NCI-H2227 (cell line): ENCODE results near the gene TNRC18.
"Not testable (repeated sequence)": the region's sequence is repeated elsewhere in the genome, so short reads cannot be mapped to it uniquely, and the experiment has no call there.

Experiments
- DNase-seq: peaks from one replicate; lab custom pipeline; 2025; ENCODE audit not compliant: unreplicated experiment; lab: John Stamatoyannopoulos, UW

Gene TNRC18, protein sequence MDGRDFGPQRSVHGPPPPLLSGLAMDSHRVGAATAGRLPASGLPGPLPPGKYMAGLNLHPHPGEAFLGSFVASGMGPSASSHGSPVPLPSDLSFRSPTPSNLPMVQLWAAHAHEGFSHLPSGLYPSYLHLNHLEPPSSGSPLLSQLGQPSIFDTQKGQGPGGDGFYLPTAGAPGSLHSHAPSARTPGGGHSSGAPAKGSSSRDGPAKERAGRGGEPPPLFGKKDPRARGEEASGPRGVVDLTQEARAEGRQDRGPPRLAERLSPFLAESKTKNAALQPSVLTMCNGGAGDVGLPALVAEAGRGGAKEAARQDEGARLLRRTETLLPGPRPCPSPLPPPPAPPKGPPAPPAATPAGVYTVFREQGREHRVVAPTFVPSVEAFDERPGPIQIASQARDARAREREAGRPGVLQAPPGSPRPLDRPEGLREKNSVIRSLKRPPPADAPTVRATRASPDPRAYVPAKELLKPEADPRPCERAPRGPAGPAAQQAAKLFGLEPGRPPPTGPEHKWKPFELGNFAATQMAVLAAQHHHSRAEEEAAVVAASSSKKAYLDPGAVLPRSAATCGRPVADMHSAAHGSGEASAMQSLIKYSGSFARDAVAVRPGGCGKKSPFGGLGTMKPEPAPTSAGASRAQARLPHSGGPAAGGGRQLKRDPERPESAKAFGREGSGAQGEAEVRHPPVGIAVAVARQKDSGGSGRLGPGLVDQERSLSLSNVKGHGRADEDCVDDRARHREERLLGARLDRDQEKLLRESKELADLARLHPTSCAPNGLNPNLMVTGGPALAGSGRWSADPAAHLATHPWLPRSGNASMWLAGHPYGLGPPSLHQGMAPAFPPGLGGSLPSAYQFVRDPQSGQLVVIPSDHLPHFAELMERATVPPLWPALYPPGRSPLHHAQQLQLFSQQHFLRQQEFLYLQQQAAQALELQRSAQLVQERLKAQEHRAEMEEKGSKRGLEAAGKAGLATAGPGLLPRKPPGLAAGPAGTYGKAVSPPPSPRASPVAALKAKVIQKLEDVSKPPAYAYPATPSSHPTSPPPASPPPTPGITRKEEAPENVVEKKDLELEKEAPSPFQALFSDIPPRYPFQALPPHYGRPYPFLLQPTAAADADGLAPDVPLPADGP (N-terminal part only)

DNA sequence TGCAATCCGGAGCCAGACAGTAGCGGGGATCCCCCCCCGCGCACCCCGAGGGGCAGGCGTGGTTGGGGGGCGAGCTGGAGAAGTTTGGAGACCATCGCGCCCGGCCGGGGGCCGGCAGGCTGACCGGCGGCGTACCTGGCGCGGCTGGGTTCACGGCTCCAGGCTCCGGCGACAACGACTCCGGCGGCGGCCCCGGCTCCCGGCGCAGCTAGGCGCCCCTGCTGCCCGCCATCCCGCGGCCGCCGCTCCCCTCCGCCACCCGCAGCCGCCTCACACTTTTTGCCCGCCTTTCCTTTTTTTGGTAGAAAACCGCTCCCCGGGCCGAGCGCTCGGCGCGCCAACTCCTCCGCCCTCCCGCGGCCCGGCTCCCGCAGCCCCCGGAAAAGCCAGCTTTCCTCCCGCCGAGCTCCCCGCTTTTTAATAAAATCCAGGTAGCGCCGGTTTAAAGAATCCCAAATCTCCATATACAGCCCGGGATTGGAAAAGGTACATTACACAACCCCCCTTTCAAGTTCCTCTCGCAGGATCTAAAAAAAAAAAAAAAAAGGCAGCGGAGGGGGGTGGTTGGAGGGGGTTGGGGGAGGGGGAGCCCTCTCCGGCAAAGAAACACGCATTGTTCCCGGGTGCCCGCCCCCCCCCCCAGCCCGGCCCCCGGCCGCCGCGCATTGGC, at the start of gene TNRC18:
TNRC18 (minus strand) TSS at position 529 of the 670 bp plus-strand sequence. CDS start 2,588 bp downstream, outside the sequence.
- peak; percentile 52 for DNase-seq

DNA sequence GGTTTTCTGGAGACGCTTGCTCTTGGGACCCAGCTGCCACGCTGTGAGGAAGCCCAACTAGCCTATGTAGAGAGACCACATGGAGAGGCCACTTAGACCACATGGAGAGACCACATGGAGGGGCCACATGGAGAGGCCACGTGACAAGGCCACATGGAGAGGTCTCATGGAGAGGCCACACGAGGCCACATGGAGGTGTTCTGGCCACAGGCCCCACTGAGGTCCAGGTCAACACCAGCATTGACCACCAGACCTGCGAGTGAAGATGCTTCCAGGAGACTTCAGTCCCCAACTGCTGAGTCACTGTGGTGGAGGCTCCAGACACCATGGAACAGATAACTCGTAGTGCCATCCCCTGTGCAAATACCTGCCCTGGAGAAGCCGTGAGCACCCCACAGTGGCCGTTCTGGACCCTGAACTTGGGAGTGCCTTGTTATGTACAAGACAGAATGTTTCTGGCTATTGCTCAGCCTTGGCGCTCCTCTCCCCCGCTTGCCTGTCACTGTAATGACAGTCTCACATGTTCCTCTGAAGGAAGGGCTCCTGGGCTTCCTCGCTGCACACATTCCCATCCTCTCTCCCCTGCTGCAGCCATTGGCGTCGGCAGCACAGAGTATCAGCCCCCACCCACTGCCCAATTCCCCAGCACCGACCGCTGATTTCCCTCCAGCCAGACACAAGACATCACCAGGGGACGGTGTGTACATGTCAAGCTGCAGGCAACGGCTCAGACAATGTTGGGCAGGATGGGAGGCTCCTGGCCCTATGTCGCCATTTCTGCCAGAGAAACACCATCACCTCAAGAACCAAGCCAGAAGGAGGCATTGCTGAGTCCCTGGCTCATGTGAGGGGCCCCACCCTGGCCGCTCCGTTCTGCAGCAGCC, 49.0 kb upstream of the TNRC18 start:
- no peak for DNase-seq

DNA sequence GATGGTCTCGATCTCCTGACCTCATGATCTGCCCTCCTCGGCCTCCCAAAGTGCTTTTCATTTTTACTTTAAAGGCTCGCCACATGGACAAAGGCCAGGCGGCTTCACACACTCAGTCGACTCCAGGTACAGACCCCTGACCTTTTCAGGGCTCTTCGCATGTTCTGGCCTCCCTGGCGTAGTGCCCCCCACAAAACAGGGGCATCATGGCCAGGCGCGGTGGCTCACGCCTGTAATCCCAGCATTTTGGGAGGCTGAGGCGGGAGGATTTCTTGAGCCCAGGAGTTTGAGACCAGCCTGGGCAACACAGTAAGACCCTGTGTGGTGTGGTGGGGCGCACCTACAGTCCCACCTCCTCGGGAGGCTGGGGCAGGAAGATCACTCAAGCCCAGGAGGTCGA, 48.0 kb upstream of the TNRC18 start:
- DNase-seq, result not testable (repeated sequence)

DNA sequence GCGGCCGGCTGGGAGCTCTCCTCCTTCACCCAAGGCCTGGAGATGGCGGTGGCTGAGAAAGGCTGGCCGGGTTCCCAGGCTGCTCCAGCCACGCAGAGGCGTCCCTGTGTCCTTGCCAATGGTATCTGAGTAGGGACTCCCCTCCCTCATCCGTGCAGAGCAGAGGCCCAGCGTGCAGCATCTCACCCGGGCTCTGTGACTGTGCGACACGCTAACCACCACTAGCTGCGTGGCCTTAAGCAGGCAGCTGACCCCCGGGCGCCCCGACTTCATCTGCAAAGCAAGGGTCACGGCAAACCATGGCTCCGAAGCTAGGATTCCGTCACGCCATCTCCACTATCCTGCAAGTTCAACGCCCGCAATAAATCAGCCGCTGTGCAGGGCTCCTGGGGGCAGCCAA, 47.2 kb upstream of the TNRC18 start:
- DNase-seq, result no peak

DNA sequence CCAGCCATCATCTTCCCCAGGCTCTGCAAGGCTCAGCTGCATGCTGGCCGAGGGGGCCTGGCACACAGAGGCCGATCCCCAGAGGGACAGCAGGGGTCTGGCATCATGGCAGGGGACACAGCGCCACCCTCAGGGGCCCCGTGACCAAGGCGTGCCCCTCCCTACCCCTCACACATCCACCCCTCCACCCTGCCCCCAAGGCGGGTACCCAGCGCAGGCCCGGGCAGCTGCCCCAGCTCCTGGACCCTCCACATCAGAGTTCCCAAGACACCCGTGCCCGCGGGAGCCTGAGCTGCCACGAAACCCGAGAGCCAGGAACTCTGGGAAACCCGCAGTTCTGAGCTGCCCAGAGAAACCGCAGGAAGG, 46.5 kb upstream of the TNRC18 start:
- no peak for DNase-seq

DNA sequence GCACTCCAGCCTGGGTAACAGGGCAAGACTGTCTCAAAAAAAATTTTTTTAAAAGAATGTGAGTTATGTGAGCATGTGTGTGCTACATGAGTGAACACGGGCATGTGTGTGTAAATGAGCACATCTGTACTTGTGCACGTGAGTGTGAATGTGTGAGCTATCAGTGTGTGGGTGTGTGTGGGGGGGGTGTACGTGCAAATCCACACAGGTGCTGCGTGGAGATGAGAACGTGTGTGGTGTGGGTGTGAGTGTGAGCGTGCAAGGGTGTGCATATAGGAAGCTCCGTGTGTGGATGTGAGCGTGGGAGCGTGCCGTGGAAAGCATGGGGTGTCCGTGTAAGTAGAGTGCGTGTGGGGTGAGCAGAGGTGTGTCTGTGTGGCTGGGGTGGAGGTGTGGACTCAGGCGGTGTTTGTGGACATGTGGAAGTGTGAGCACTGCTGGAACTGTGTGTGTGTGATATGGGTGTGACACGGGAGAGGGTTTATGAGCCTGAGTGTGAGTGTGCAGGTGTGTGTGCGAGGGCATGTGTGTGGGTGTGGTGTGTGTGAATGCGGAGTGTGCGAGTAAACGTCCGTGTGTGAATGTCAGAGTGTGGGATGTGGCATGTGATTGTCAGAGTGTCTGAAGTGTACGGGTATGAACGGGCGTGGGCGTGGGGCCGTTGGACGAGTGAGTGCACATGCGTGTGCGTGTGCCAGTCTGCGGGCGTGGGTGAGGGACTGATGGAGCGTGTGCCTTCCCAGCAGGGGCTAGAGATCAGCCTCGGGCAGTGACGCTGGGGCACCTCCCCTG, 45.9 kb upstream of the TNRC18 start:
- no peak for DNase-seq

DNA sequence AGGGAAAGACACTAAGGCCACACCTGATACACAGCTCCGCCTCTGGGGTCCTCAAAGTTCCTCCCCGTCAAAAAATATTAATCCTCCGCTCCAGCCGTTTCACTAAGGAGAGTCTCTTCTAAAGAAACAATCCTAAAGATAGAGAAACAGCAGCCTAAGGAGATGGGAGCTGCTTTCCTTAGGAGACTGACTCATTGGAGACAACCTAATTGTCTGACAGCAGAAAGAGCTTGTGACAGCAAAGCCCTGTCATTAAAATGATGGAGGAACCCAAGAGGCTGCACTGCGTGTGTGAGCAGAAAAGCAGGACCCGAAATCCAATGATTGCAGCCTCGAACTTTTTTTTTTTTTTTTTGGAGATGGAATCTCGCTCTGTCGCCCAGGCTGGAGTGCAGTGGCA, 44.0 kb upstream of the TNRC18 start:
- DNase-seq, result peak; percentile 55

DNA sequence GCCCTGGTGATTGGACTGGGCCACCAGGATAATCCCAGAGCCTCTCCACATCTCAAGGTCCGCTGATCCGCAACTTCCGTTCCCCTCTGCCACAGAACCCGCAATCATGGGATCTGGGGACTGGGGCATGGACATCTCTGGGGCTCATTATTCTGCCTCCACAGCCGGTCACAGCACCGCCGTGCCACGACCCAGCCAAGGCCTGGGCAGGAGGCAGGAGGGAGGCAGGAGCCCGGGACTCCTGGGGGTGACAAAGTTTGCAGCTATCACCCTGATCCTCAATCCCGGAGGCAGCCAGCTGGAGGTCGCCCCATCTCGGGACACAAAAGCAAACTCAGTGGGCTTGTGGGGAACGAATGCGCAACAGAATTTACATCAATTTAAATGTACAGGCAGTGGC, 42.9 kb upstream of the TNRC18 start:
- no peak for DNase-seq

DNA sequence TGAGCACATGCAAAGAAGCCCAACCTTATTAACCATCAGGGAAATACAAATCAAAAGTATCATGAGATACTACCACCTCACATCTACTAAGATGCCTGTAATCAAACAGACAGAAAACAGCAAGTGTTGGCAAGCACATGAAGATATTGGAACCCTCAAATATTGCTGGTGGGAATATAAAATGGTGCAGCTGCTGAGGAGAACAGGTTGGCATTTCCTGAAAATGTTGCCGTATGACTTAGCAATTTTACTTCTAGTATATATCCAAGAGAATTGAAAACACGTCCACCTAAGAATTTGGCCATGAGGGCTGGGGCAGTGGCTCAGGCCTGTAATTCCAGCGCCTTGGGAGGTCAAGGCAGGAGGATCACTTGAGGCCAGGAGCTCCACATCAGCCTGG, 39.4 kb upstream of the TNRC18 start:
- no peak for DNase-seq

DNA sequence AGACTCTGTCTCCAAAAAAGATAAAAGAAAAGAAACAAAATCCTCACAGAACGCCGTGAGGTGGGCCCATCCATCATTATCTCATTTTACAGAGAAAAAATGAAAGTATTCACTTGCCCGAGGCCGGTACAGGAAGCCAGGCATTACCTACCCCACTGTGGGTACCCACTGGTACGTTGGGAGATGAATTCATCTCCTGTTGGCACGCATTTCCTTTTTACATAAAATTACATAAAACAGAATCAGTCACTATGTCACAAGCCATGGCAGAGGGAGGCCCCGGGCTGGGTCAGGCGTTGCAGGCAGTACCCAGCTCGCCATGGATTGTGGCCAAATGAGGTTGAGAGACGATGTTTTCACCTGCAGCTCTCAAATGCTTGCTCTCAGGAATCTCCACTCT, 38.6 kb upstream of the TNRC18 start:
- DNase-seq, result no peak

DNA sequence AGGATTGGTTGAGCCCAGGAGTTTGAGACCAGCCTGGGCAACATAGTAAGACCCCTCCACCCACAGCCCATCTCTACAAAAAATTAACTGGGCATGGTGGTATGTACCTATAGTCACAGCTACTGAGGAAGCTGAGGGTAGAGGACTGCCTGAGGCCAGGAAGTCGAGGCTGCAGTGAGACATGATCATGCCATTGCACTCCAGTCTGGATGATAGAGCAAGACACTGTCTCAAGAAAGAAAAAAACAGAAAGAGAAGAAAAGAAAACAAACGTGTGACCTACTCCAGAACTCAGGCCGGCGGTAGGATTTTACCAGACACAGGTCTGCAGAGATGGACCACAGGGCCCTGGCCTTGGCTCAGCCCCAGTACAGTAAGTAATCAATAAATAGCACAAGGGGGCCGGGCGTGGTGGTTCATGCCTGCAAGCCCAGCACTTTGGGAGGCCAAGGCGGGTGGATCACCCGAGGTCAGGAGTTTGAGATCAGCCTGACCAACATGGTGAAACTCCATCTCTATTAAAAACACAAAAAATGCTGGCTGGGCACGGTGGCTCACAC, 35.4 kb upstream of the TNRC18 start:
- DNase-seq, result no peak

DNA sequence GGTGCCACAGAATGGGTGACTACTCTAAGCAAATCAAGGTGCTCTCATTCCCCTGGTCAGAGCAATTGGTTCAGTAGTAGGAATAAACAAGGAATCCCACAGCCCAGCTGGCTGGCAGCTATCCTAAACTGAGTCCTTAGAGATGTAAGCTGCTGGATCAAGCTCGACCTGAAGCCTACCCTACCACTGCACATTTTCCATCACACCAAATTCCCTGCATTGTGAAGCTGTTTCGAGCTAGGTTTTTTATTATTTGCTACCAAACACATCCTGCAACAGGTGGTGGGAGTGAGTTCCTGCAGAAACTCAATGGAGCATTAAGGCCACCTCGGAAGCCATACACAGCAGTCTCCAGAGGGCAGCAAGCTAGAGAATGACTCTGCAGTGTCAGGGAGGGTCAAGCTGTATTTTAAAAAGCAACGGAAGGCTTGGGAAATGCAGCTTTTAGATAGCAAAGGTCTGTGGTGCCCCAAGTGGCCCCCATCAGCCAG, 33.7 kb upstream of the TNRC18 start:
- DNase-seq, result no peak

DNA sequence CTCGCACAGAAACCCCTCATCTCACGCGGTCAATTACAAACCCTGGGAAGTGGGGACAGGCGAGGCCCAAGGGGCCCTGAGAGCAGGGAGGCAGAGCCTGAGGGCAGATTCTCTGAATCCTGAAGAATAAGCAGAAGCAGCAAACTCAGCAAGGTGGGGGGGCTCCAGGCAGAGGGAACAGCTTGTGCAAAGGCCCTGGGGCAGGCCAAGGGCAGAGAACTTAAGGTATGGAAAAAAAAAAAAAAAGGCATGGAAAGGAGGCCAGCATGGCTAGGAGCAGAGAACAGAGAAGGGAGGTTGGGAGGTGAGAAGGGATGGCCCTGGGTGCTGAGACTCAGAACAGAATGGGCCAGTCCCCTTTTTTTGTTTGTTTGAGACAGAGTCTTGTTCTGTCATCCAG, 32.8 kb upstream of the TNRC18 start:
- DNase-seq, result no peak

DNA sequence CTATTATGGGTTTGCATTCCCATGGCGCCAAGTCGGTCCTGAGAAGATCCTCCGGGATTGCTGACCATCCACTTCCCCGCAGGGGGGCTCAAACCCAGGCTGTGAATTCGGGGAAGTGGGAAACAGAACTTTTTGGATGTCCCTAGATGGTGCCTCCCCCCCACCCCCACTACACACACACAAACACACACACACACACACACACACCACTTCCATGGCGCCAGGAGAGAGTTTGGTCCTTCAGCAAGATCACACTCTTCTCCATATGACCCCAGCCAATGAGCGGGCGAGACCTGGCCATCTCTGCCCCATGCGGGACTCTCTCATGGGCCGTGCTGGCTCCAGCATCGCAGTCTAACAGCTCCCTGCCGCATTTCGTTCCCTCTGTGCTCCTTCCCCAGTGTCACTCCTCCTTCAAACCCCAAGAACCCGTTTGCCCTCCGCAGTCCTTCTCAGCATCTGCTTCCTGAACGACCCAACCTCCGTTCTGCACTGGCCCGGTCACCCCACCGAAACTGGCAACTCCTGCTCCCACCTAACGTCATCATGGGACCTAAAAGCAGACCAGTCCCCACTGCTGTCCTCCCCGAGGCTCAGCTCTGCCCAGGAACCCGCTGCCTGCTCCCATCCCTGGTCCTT, 32.1 kb upstream of the TNRC18 start:
- no peak for DNase-seq

DNA sequence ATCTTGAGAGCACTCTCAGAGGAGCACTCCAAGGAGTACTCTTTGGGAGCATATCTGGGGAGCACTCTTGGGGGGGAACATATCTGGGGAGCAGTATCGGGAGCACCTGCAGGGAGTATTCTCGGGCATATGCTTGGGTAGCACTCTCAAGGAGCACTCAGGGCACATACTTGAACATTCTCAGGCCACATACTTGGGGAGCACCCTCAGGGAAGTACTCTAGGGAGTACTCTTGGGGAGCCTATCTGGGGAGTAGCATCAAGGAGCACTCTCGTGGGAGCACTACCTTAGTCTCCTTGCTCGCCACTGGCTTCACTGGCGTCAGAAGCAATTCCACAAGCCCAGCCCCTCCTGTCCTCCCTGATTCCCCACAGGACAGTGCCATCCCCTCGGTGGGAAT, 31.5 kb upstream of the TNRC18 start:
- DNase-seq, result no peak

DNA sequence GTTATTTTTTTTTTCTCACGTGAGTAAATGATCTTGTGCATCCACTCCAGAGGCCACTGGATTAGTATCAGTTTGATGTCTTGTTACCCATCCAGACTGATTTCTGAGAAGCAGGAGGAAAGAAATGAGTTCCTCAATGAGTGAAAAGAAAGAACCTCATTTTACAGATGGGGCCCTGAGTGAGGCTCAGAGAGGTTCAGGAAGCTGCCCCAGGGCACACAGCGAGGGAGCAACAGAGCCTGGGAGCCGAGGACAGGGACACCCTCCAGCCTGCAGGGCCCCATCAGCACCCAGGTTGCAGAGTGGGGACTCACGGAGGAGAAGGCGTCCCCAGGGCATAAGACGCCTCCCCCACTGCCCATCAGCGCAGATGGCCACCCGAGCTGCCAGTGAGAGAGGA, 30.9 kb upstream of the TNRC18 start:
- no peak for DNase-seq

DNA sequence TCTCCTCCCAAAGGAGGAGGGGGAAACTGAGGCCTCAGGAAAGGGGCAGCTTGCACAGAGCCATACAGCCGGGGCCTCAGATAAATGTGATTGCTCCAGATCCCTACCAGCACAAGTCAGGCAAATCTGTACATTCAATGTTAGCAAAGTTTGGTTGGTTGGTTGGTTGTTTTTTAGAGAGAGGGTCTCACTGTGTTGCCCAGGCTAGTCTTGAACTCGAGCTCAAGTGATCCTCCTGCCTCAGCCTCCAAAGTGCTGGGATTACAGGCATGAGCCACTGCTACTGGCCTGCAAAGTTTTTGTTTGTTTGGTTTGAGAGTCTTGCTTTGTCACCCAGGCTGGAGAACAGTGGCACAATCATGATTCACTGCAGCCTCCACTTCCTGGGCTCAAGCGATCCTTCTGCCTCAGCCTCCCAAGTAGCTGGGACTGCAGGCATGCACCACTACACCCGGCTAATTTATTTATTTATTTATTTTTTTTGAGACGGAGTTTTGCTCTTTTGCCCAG, 30.0 kb upstream of the TNRC18 start:
- DNase-seq, result no peak

DNA sequence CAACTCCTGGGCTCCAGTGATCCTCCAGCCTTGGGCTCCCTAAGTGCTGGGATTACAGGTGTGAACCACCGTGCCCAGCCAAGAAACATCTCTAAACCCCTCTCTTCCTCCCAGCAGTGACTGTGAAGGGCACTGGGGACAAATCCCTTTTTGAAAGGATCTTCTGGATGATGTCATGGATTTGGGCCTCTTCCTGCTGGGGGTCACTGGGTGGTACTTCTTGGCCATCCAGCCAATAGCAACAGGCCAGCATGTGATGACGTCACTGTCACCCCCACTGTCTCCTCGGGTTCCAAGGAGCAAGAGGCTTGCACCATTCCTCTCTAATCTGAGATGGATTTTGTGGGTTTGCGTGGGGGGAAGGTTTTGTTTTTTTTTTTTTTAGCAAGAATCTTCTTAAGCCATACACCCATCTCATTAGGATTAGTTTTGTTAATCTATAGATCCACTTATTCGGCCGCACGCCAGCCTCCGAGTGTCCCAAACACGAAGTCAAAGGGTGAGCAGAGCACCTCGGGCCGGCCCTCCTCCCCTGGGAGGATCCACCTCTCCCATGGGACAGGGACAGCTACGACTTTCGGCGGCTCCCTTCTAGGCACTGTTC, 29.4 kb upstream of the TNRC18 start:
- peak; percentile 28 for DNase-seq
